ENCODE measurements around the gene AOPEP. TPM values are rescaled to one million over a fixed set of nuclear protein-coding genes. Genes with fewer than 3 reads are reported as not detected.

AOPEP gene
- total and polyA plus RNA-seq, 2 of the 13 experiments (the other 11 are each of a cell fraction or from before 2014, with no cell fraction given) = 22.2 to 41.6 TPM

DNA sequence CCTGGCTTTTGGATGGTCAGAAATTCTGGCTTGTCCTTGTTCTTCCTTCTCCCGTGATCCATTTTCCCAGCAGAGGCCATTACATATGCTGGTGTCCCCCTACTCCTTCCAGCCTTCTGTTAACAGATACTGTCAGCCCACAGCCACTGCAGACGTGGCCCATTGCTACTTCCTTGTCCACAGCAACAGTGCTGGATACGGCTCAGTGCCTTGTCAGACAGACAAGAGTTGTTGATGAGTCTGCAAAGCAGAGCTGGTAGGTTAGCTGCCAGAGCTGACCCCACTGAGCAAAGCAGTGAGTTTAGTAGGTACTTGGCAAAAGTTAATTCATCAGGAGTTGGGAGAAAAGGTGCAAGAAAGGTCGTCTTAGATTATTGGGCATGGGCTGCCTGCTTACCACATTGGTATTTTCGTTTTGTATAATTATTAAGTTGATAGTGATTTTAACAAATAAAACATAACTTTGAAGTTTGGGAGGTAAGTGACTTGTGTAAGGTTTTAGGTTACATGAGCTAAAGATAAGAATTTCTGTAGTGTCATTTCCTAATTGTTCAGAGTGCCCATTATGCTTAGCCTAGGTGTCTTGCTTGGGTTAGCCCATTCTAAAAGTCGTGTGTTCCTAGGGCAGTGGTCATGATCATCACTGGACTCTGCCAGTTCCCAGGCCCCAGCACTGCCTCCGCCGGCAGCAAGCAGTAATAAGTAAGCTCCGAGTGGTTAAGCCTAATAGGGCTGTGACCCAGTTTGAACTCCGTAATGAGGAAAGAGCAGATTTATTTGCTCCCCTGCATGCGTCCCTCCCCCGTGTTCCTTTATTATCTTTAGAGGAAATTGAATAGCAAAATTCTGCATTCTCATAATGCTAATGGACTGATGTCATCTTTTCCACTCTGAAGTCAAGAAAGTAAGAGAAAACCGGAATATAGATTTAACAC is 299.0 kb downstream of the AOPEP start (continued):
- TF ChIP-seq RARA (CRISPR knock-in tag; IDR thresholded peaks at IDR 0.05) (peak; percentile 50), GLMP (CRISPR knock-in tag; IDR thresholded peaks at IDR 0.05; ENCODE audit: borderline replicate concordance) (no peak), RXRB (CRISPR knock-in tag; IDR thresholded peaks at IDR 0.05; ENCODE audit: borderline replicate concordance) (peak; percentile 76), NR1H2 (CRISPR knock-in tag; IDR thresholded peaks at IDR 0.05; ENCODE audit: borderline replicate concordance, low read depth) (no peak), ZNF382 (CRISPR knock-in tag; IDR thresholded peaks at IDR 0.05; ENCODE audit: borderline replicate concordance) (no peak), BORCS8-MEF2B (CRISPR knock-in tag; IDR thresholded peaks at IDR 0.05) (no peak), NCOA2 (CRISPR knock-in tag; IDR thresholded peaks at IDR 0.05) (no peak; the same call in 1 of the 2 replicates), SNAI1 (CRISPR knock-in tag; IDR thresholded peaks at IDR 0.05; ENCODE audit: borderline replicate concordance) (no peak), ZNF850 (CRISPR knock-in tag; conservative IDR thresholded peaks at IDR 0.05) (no peak), ZFP41 (CRISPR knock-in tag; IDR thresholded peaks at IDR 0.05; ENCODE audit: borderline replicate concordance) (no peak), KAT8 (CRISPR knock-in tag; IDR thresholded peaks at IDR 0.05) (0 out of 2 replicates have a peak, but pooled peaks have one; percentile 20), KDM2A (CRISPR knock-in tag; IDR thresholded peaks at IDR 0.05; ENCODE audit: borderline replicate concordance, low read depth) (0 out of 2 replicates have a peak, but pooled peaks have one; percentile 20), NCOR1 (IDR thresholded peaks at IDR 0.05; ENCODE audit: borderline replicate concordance, low read length) (no peak), GABPA (IDR thresholded peaks at IDR 0.05; ENCODE audit: low read depth, low read length) (no peak), GABPA (CRISPR knock-in tag; IDR thresholded peaks at IDR 0.05; ENCODE audit: low read depth) (no peak)
- TF ChIP-seq, protein P1, sequence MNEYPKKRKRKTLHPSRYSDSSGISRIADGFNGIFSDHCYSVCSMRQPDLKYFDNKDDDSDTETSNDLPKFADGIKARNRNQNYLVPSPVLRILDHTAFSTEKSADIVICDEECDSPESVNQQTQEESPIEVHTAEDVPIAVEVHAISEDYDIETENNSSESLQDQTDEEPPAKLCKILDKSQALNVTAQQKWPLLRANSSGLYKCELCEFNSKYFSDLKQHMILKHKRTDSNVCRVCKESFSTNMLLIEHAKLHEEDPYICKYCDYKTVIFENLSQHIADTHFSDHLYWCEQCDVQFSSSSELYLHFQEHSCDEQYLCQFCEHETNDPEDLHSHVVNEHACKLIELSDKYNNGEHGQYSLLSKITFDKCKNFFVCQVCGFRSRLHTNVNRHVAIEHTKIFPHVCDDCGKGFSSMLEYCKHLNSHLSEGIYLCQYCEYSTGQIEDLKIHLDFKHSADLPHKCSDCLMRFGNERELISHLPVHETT (CRISPR knock-in tag; conservative IDR thresholded peaks at IDR 0.05) = no peak
- TF ChIP-seq, protein P2, sequence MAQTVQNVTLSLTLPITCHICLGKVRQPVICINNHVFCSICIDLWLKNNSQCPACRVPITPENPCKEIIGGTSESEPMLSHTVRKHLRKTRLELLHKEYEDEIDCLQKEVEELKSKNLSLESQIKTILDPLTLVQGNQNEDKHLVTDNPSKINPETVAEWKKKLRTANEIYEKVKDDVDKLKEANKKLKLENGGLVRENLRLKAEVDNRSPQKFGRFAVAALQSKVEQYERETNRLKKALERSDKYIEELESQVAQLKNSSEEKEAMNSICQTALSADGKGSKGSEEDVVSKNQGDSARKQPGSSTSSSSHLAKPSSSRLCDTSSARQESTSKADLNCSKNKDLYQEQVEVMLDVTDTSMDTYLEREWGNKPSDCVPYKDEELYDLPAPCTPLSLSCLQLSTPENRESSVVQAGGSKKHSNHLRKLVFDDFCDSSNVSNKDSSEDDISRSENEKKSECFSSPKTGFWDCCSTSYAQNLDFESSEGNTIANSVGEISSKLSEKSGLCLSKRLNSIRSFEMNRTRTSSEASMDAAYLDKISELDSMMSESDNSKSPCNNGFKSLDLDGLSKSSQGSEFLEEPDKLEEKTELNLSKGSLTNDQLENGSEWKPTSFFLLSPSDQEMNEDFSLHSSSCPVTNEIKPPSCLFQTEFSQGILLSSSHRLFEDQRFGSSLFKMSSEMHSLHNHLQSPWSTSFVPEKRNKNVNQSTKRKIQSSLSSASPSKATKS (CRISPR knock-in tag; IDR thresholded peaks at IDR 0.05) = no peak
- TF ChIP-seq, protein P3, sequence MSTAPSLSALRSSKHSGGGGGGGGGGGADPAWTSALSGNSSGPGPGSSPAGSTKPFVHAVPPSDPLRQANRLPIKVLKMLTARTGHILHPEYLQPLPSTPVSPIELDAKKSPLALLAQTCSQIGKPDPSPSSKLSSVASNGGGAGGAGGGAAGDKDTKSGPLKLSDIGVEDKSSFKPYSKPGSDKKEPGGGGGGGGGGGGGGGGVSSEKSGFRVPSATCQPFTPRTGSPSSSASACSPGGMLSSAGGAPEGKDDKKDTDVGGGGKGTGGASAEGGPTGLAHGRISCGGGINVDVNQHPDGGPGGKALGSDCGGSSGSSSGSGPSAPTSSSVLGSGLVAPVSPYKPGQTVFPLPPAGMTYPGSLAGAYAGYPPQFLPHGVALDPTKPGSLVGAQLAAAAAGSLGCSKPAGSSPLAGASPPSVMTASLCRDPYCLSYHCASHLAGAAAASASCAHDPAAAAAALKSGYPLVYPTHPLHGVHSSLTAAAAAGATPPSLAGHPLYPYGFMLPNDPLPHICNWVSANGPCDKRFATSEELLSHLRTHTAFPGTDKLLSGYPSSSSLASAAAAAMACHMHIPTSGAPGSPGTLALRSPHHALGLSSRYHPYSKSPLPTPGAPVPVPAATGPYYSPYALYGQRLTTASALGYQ (CRISPR knock-in tag; IDR thresholded peaks at IDR 0.05) = no peak
